ENCODE data around the gene IZUMO4.

Gene IZUMO4

GRCh38 chr19:2096480-2097202 lies at the start of gene IZUMO4:
TSS of gene IZUMO4 (plus strand) at chr19:2096915. CDS start at chr19:2096946, 31 bp downstream.
- no peak for TF ChIP-seq GATA2 (IDR thresholded peaks at IDR 0.05; ENCODE audit: low read depth, low read length)
- TF ChIP-seq GATA3 (IDR thresholded peaks at IDR 0.05; ENCODE audit: low read depth, low read length): no peak

GRCh38 chr19:2047076-2047448 lies 49.7 kb upstream of the IZUMO4 start:
- TF ChIP-seq GATA2 (IDR thresholded peaks at IDR 0.05; ENCODE audit: low read depth, low read length) (no peak), GATA3 (IDR thresholded peaks at IDR 0.05; ENCODE audit: low read depth, low read length) (no peak)

- TF ChIP-seq GATA3 (IDR thresholded peaks at IDR 0.05; ENCODE audit: low read depth, low read length) (no peak), GATA2 (IDR thresholded peaks at IDR 0.05; ENCODE audit: low read depth, low read length) (no peak)
Observed at GRCh38 chr19:2047449-2048103, 49.1 kb upstream of the IZUMO4 start.

- TF ChIP-seq GATA3 (IDR thresholded peaks at IDR 0.05; ENCODE audit: low read depth, low read length): no peak
- TF ChIP-seq GATA2 (IDR thresholded peaks at IDR 0.05; ENCODE audit: low read depth, low read length): no peak
Observed at GRCh38 chr19:2048104-2048958, 48.4 kb upstream of the IZUMO4 start.

GRCh38 chr19:2048959-2049740 lies 47.6 kb upstream of the IZUMO4 start:
- TF ChIP-seq GATA3 (IDR thresholded peaks at IDR 0.05; ENCODE audit: low read depth, low read length) (no peak), GATA2 (IDR thresholded peaks at IDR 0.05; ENCODE audit: low read depth, low read length) (no peak)

- TF ChIP-seq GATA2 (IDR thresholded peaks at IDR 0.05; ENCODE audit: low read depth, low read length) (no peak), GATA3 (IDR thresholded peaks at IDR 0.05; ENCODE audit: low read depth, low read length) (no peak)
Observed at GRCh38 chr19:2049741-2050348, 46.9 kb upstream of the IZUMO4 start.

- TF ChIP-seq GATA2 (IDR thresholded peaks at IDR 0.05; ENCODE audit: low read depth, low read length) (no peak), GATA3 (IDR thresholded peaks at IDR 0.05; ENCODE audit: low read depth, low read length) (no peak)
Observed at GRCh38 chr19:2050349-2050990, 46.2 kb upstream of the IZUMO4 start.

GRCh38 chr19:2050991-2051772 lies 45.5 kb upstream of the IZUMO4 start, which contains the start of gene MKNK2:
TSS of gene MKNK2 (minus strand) at chr19:2051244. CDS start at chr19:2050851, 393 bp downstream.
- TF ChIP-seq GATA3 (IDR thresholded peaks at IDR 0.05; ENCODE audit: low read depth, low read length): no peak
- no peak for TF ChIP-seq GATA2 (IDR thresholded peaks at IDR 0.05; ENCODE audit: low read depth, low read length)

- no peak for TF ChIP-seq GATA3 (IDR thresholded peaks at IDR 0.05; ENCODE audit: low read depth, low read length)
- TF ChIP-seq GATA2 (IDR thresholded peaks at IDR 0.05; ENCODE audit: low read depth, low read length): no peak
Observed at GRCh38 chr19:2051773-2052704, 44.7 kb upstream of the IZUMO4 start.

- TF ChIP-seq GATA2 (IDR thresholded peaks at IDR 0.05; ENCODE audit: low read depth, low read length): no peak
- no peak for TF ChIP-seq GATA3 (IDR thresholded peaks at IDR 0.05; ENCODE audit: low read depth, low read length)
Observed at GRCh38 chr19:2053601-2054389, 42.9 kb upstream of the IZUMO4 start.

Data from SH-SY5Y (cell line).